Measurements from ENCODE around the gene AFP. TPM values are rescaled to one million over a fixed set of nuclear protein-coding genes. Genes with fewer than 3 reads are reported as not detected.

The AFP gene
- total RNA-seq, 2 experiments from 2014 or later, result not detected

DNA sequence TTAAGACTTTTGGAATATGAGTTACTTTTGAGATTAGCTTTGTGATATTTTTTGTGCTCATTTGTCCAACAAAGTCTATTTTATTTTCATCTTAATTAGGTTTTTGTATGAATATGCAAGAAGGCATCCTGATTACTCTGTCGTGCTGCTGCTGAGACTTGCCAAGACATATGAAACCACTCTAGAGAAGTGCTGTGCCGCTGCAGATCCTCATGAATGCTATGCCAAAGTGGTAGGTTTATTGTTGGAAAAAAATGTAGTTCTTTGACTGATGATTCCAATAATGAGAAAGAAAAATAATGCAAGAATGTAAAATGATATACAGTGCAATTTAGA is 21.1 kb upstream of the AFP start:
- no peak for TF ChIP-seq EZH2phosphoT487 (IDR thresholded peaks at IDR 0.05; ENCODE audit: borderline replicate concordance, low read depth, low read length)
- TF ChIP-seq, protein P1, sequence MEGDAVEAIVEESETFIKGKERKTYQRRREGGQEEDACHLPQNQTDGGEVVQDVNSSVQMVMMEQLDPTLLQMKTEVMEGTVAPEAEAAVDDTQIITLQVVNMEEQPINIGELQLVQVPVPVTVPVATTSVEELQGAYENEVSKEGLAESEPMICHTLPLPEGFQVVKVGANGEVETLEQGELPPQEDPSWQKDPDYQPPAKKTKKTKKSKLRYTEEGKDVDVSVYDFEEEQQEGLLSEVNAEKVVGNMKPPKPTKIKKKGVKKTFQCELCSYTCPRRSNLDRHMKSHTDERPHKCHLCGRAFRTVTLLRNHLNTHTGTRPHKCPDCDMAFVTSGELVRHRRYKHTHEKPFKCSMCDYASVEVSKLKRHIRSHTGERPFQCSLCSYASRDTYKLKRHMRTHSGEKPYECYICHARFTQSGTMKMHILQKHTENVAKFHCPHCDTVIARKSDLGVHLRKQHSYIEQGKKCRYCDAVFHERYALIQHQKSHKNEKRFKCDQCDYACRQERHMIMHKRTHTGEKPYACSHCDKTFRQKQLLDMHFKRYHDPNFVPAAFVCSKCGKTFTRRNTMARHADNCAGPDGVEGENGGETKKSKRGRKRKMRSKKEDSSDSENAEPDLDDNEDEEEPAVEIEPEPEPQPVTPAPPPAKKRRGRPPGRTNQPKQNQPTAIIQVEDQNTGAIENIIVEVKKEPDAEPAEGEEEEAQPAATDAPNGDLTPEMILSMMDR (conservative IDR thresholded peaks at IDR 0.05; ENCODE audit: low read length), result no peak
- no peak overlapping the region for H3K4me2 ChIP-seq (ENCODE audit: low read length)
- H3K9me2 ChIP-seq (ENCODE audit: insufficient read depth, low read length), result no peaks in the 10 kb centered on the region
- POLR2A ChIA-PET, result interaction anchor here (0.6 kb wide), 2 partner anchors 254 to 255 kb away, joined by 3 read pairs; no protein-coding TSS in a partner anchor
- no peak for DNase-seq (ENCODE audit: low spot score)
- no peaks in the 10 kb centered on the region for H3K9me3 ChIP-seq (ENCODE audit: low read length)
- intact Hi-C loops (cut with micrococcal nuclease; ENCODE audit: unreplicated experiment), result no loop called here
- CTCF ChIA-PET (ENCODE audit: unreplicated experiment), result no interaction called here
- H3K4me1 ChIP-seq (ENCODE audit: insufficient read depth, low read length, poor library complexity, severe bottlenecking), result no peaks in the 10 kb centered on the region
- no peaks in the 10 kb centered on the region for H4K20me1 ChIP-seq (ENCODE audit: insufficient read depth, low read length)
- no TSS peak for BruUV-seq (replicated peaks)
- H3K36me3 ChIP-seq (ENCODE audit: insufficient read depth, low read length), result no peaks in the 10 kb centered on the region
- no peaks in the 10 kb centered on the region for H3K79me2 ChIP-seq (ENCODE audit: insufficient read depth, low read depth, low read length)
- no peak overlapping the region for H3K27ac ChIP-seq (ENCODE audit: low read depth, low read length, poor library complexity, severe bottlenecking)
- no peak overlapping the region for H3K4me3 ChIP-seq (ENCODE audit: low read depth, low read length, poor library complexity, severe bottlenecking)
- H2AFZ ChIP-seq (ENCODE audit: low read length), result no peak overlapping the region

DNA sequence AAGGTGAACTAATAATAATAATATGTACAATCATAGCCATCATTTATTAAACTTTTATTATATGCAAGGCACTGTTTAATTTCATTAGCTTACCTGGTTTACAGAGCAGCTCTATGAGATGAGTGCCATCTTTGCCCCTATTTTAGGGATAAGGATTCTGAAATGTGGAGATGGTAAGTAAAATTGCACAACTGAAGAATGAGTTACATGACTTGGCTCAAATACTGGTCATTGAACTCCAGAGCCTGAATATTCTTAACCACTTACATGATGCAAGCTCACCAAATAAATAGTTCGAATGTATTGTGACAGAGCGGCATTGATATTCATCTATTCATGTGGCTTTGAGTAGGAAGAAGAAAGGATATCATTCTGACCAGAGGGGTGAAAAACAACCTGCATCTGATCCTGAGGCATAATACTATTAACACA is 20.2 kb upstream of the AFP start:
- Histone ChIP-seq H3K4me1 (ENCODE audit: insufficient read depth, low read length, poor library complexity, severe bottlenecking) (no peaks in the 10 kb centered on the region), H3K4me2 (ENCODE audit: low read length) (no peak overlapping the region), H3K27ac (ENCODE audit: low read depth, low read length, poor library complexity, severe bottlenecking) (no peak overlapping the region), H3K9me3 (ENCODE audit: low read length) (no peaks in the 10 kb centered on the region), H2AFZ (ENCODE audit: low read length) (no peak overlapping the region), H3K36me3 (ENCODE audit: insufficient read depth, low read length) (no peaks in the 10 kb centered on the region), H3K9me2 (ENCODE audit: insufficient read depth, low read length) (no peaks in the 10 kb centered on the region), H3K4me3 (ENCODE audit: low read depth, low read length, poor library complexity, severe bottlenecking) (no peak overlapping the region), H4K20me1 (ENCODE audit: insufficient read depth, low read length) (no peaks in the 10 kb centered on the region), H3K79me2 (ENCODE audit: insufficient read depth, low read depth, low read length) (no peaks in the 10 kb centered on the region)
- ChIA-PET CTCF (ENCODE audit: unreplicated experiment) (no interaction called here), POLR2A (no interaction called here)
- no TSS peak for BruUV-seq (replicated peaks)
- DNase-seq (ENCODE audit: low spot score), result no peak
- intact Hi-C loops (cut with micrococcal nuclease; ENCODE audit: unreplicated experiment), result no loop called here
- no peak for TF ChIP-seq EZH2phosphoT487 (IDR thresholded peaks at IDR 0.05; ENCODE audit: borderline replicate concordance, low read depth, low read length)
- TF ChIP-seq, protein P1 (conservative IDR thresholded peaks at IDR 0.05; ENCODE audit: low read length), result no peak

- H3K9me3 ChIP-seq (ENCODE audit: low read length), result no peaks in the 10 kb centered on the region
- no peak overlapping the region for H3K27ac ChIP-seq (ENCODE audit: low read depth, low read length, poor library complexity, severe bottlenecking)
- no peak for TF ChIP-seq EZH2phosphoT487 (IDR thresholded peaks at IDR 0.05; ENCODE audit: borderline replicate concordance, low read depth, low read length)
- TF ChIP-seq, protein P1 (conservative IDR thresholded peaks at IDR 0.05; ENCODE audit: low read length), result no peak
- ChIA-PET POLR2A (no interaction called here), CTCF (ENCODE audit: unreplicated experiment) (no interaction called here)
- no peak overlapping the region for H3K4me3 ChIP-seq (ENCODE audit: low read depth, low read length, poor library complexity, severe bottlenecking)
- no peaks in the 10 kb centered on the region for H3K36me3 ChIP-seq (ENCODE audit: insufficient read depth, low read length)
- DNase-seq (ENCODE audit: low spot score), result no peak
- no peaks in the 10 kb centered on the region for H3K79me2 ChIP-seq (ENCODE audit: insufficient read depth, low read depth, low read length)
- intact Hi-C loops (cut with micrococcal nuclease; ENCODE audit: unreplicated experiment), result no loop called here
- no peak overlapping the region for H2AFZ ChIP-seq (ENCODE audit: low read length)
- no peaks in the 10 kb centered on the region for H4K20me1 ChIP-seq (ENCODE audit: insufficient read depth, low read length)
- H3K9me2 ChIP-seq (ENCODE audit: insufficient read depth, low read length), result no peaks in the 10 kb centered on the region
- H3K4me2 ChIP-seq (ENCODE audit: low read length), result no peak overlapping the region
- no TSS peak for BruUV-seq (replicated peaks)
- H3K4me1 ChIP-seq (ENCODE audit: insufficient read depth, low read length, poor library complexity, severe bottlenecking), result no peaks in the 10 kb centered on the region
Measured at GRCh38 chr4:73416423-73417087, 19.5 kb upstream of the AFP start.

Measured in OCI-LY7 (cell line).